ENCODE data around the gene CCDC183. TPM values are rescaled to one million over a fixed set of nuclear protein-coding genes. Genes with fewer than 3 reads are reported as not detected.
"Not testable (repeated sequence)": the region's sequence is repeated elsewhere in the genome, so short reads cannot be mapped to it uniquely, and the experiment has no call there.

CCDC183 gene
- total RNA-seq, 1 experiment from 2014 or later = 1.1 TPM

GRCh38 chr9:136828474-136829140, 32.5 kb downstream of the CCDC183 start:
- no peak for DNase-seq (ENCODE audit: low read depth)

GRCh38 chr9:136829412-136829811, 33.3 kb downstream of the CCDC183 start:
- in situ Hi-C loops (cut with HindIII; ENCODE audit: low pct_unique_long_range_greater_than_20kb, low sequenced_read_pairs) = no loop called here
- no peak for DNase-seq (ENCODE audit: low read depth)

More at GRCh38 chr9:136828474-136829140, 32.5 kb downstream of the CCDC183 start:
- in situ Hi-C loops (cut with HindIII; ENCODE audit: low pct_unique_long_range_greater_than_20kb, low sequenced_read_pairs) = no loop called here

GRCh38 chr9:136829981-136830885, 34.1 kb downstream of the CCDC183 start:
- no peak for DNase-seq (ENCODE audit: low read depth)
- in situ Hi-C loops (cut with HindIII; ENCODE audit: low pct_unique_long_range_greater_than_20kb, low sequenced_read_pairs) = no loop called here

GRCh38 chr9:136831002-136831719, 35.0 kb downstream of the CCDC183 start:
- in situ Hi-C loops (cut with HindIII; ENCODE audit: low pct_unique_long_range_greater_than_20kb, low sequenced_read_pairs) = no loop called here
- no peak for DNase-seq (ENCODE audit: low read depth)

GRCh38 chr9:136831720-136832104, 35.6 kb downstream of the CCDC183 start:
- DNase-seq (ENCODE audit: low read depth) = no peak
- in situ Hi-C loops (cut with HindIII; ENCODE audit: low pct_unique_long_range_greater_than_20kb, low sequenced_read_pairs) = no loop called here

GRCh38 chr9:136832581-136832980, 36.4 kb downstream of the CCDC183 start:
- in situ Hi-C loops (cut with HindIII; ENCODE audit: low pct_unique_long_range_greater_than_20kb, low sequenced_read_pairs) = no loop called here

GRCh38 chr9:136833381-136834048, 37.4 kb downstream of the CCDC183 start:
- in situ Hi-C loops (cut with HindIII; ENCODE audit: low pct_unique_long_range_greater_than_20kb, low sequenced_read_pairs); DNase-seq (ENCODE audit: low read depth): not testable (repeated sequence)

More at GRCh38 chr9:136832581-136832980, 36.4 kb downstream of the CCDC183 start:
- no peak for DNase-seq (ENCODE audit: low read depth)

GRCh38 chr9:136835162-136835931, 39.2 kb downstream of the CCDC183 start:
- no peak for DNase-seq (ENCODE audit: low read depth)
- in situ Hi-C loops (cut with HindIII; ENCODE audit: low pct_unique_long_range_greater_than_20kb, low sequenced_read_pairs) = no loop called here

- in situ Hi-C loops (cut with HindIII; ENCODE audit: low pct_unique_long_range_greater_than_20kb, low sequenced_read_pairs) = no loop called here
- no peak for DNase-seq (ENCODE audit: low read depth)
Measured at GRCh38 chr9:136835932-136836904, 40.1 kb downstream of the CCDC183 start.

- in situ Hi-C loops (cut with HindIII; ENCODE audit: low pct_unique_long_range_greater_than_20kb, low sequenced_read_pairs) = no loop called here
Measured at GRCh38 chr9:136837146-136837855, 41.2 kb downstream of the CCDC183 start.

GRCh38 chr9:136837856-136838277, 41.7 kb downstream of the CCDC183 start:
- in situ Hi-C loops (cut with HindIII; ENCODE audit: low pct_unique_long_range_greater_than_20kb, low sequenced_read_pairs) = not testable (repeated sequence)

More at GRCh38 chr9:136837146-136837855, 41.2 kb downstream of the CCDC183 start:
- DNase-seq (ENCODE audit: low read depth) = no peak

GRCh38 chr9:136838314-136839228, 42.4 kb downstream of the CCDC183 start:
- DNase-seq (ENCODE audit: low read depth) = no peak
- in situ Hi-C loops (cut with HindIII; ENCODE audit: low pct_unique_long_range_greater_than_20kb, low sequenced_read_pairs) = no loop called here

More at GRCh38 chr9:136837856-136838277, 41.7 kb downstream of the CCDC183 start:
- not testable (repeated sequence) for DNase-seq (ENCODE audit: low read depth)

- no peak for DNase-seq (ENCODE audit: low read depth)
- in situ Hi-C loops (cut with HindIII; ENCODE audit: low pct_unique_long_range_greater_than_20kb, low sequenced_read_pairs) = no loop called here
Measured at GRCh38 chr9:136839229-136840139, 43.3 kb downstream of the CCDC183 start.
